Tibial nerve (tissue), 4 donors: ENCODE measurements around the gene ZNF786. TPM values are rescaled to one million over a fixed set of nuclear protein-coding genes. Genes with fewer than 3 reads are reported as not detected.
"Not testable (repeated sequence)": the region's sequence is repeated elsewhere in the genome, so short reads cannot be mapped to it uniquely, and the experiment has no call there.

ENCODE experiments used
- DNase-seq, 2 donors: peaks; one replicate each; pipeline ENCODE4 v3.0.0-alpha.2; 2019; ENCODE audit warnings: low spot score in 2 of 2
- H3K27ac ChIP-seq, 4 donors: fragments of 200-600 bp; sonication (generic) in 3 of 4; one replicate each; pipeline ENCODE4 v1.5.1; 2017 to 2019; ENCODE audit warnings: mild to moderate bottlenecking in 1 of 4
- H3K27me3 ChIP-seq, 2 donors: fragments of 200-600 bp; sonication (generic) in 1 of 2; one replicate each; pipeline versions ENCODE4 v1.5.1 to v1.6.0; 2017 to 2019
- H3K36me3 ChIP-seq, 3 donors: fragments of 200-600 bp; sonication (generic); one replicate each; pipeline ENCODE4 v1.5.1; 2018 to 2019
- H3K4me1 ChIP-seq, 4 donors: fragments of 200-600 bp; sonication (generic) in 3 of 4; one replicate each; pipeline ENCODE4 v1.5.1; 2017 to 2019
- H3K4me3 ChIP-seq, 4 donors: fragments of 200-600 bp; sonication (generic) in 3 of 4; one replicate each; pipeline ENCODE4 v1.5.1; 2017 to 2019; ENCODE audit warnings: mild to moderate bottlenecking in 1 of 4, moderate library complexity in 1 of 4
- H3K9me3 ChIP-seq, 4 donors: fragments of 200-600 bp; sonication (generic) in 3 of 4; one replicate each; pipeline ENCODE4 v1.5.1; 2017 to 2019
- CTCF ChIP-seq, 5 experiments: fragments of 200-600 bp in 3 of 5; fragments of 450-650 bp in 2 of 5; sonication (generic) in 3 of 5; IDR thresholded peaks; one replicate each; pipeline ENCODE4 v1.5.1; 2016 to 2019; ENCODE audit warnings: antibody characterized with exemption in 5 of 5, mild to moderate bottlenecking in 3 of 5, moderate library complexity in 2 of 5
- EP300 ChIP-seq, 2 donors: sonication (generic); formaldehyde crosslinking; IDR thresholded peaks; one replicate each; pipeline ENCODE4 v1.6.1; 2017; ENCODE audit warnings: antibody characterized with exemption in 2 of 2, mild to moderate bottlenecking in 1 of 2
- POLR2A ChIP-seq, 2 donors: fragments of 450-650 bp; IDR thresholded peaks; one replicate each; pipeline ENCODE4 v1.6.1; 2017; ENCODE audit warnings: antibody characterized with exemption in 2 of 2, mild to moderate bottlenecking in 2 of 2, moderate library complexity in 2 of 2
- WGBS, 2 donors: methylation state at CpG; one replicate each; pipeline ENCODE4 v1.1.5; 2018; 5-methylcytosine and 5-hydroxymethylcytosine counted together
- total RNA-seq, 4 donors: library from RNA; depleted of rRNA; stranded (reverse); fragments of >200 nt; gene quantifications; one replicate each; pipeline ENCODE4 v1.1.0, GENCODE V29; 2016

The ZNF786 gene
- total RNA-seq, 4 donors from 2014 or later, result 6.9 to 9.0 (median 8.5) TPM

GRCh38 chr7:149099058-149099457, 8.5 kb upstream of the ZNF786 start:
- no peak overlapping the region for H3K4me3 ChIP-seq
- H3K4me1 ChIP-seq, result no peaks in the 10 kb centered on the region
- DNase-seq, result no peak
- H3K36me3 ChIP-seq, result peaks cover 0 to 12% (median 0%) of the 10 kb centered on the region in 3 donors
- no peak overlapping the region for H3K27ac ChIP-seq
- WGBS, 2 donors, result 78 to 81% methylated on average over 6 of the region's 6 CpGs
- no peaks in the 10 kb centered on the region for H3K9me3 ChIP-seq
- no peaks in the 10 kb centered on the region for H3K27me3 ChIP-seq
- TF ChIP-seq CTCF (IDR thresholded peaks at IDR 0.05), result no peak
- TF ChIP-seq EP300 (IDR thresholded peaks at IDR 0.05), result no peak
- no peak for TF ChIP-seq POLR2A (IDR thresholded peaks at IDR 0.05)

- Histone ChIP-seq H3K4me1 (no peaks in the 10 kb centered on the region), H3K36me3 (no peaks in the 10 kb centered on the region), H3K27ac (no peak overlapping the region), H3K4me3 (no peak overlapping the region), H3K9me3 (no peaks in the 10 kb centered on the region), H3K27me3 (no peaks in the 10 kb centered on the region)
- 70 to 72% methylated on average over 4 of the region's 4 CpGs for WGBS, 2 donors
- no peak for DNase-seq
- TF ChIP-seq EP300 (IDR thresholded peaks at IDR 0.05) (no peak), POLR2A (IDR thresholded peaks at IDR 0.05) (no peak), CTCF (IDR thresholded peaks at IDR 0.05) (no peak)
These were observed 6.6 kb upstream of the ZNF786 start for GRCh38 chr7:149097088-149097487.

GRCh38 chr7:149093228-149093627, 2.7 kb upstream of the ZNF786 start:
- 57 to 59% methylated on average over 4 of the region's 4 CpGs for WGBS, 2 donors
- Histone ChIP-seq H3K36me3 (no peaks in the 10 kb centered on the region), H3K9me3 (no peaks in the 10 kb centered on the region), H3K27me3 (no peaks in the 10 kb centered on the region), H3K4me3 (no peak overlapping the region), H3K27ac (no peak overlapping the region), H3K4me1 (peaks cover 0 to 15% (median 7%) of the 10 kb centered on the region in 4 donors)
- no peak for DNase-seq
- no peak for TF ChIP-seq POLR2A (IDR thresholded peaks at IDR 0.05)
- TF ChIP-seq CTCF (IDR thresholded peaks at IDR 0.05), result no peak
- no peak for TF ChIP-seq EP300 (IDR thresholded peaks at IDR 0.05)

GRCh38 chr7:149092244-149092643, 1.7 kb upstream of the ZNF786 start:
- H3K27ac ChIP-seq, H3K4me3 ChIP-seq, H3K36me3 ChIP-seq, DNase-seq, H3K9me3 ChIP-seq, H3K27me3 ChIP-seq: not testable (repeated sequence)
- WGBS, 2 donors, result 93 to 95% methylated on average over 20 of the region's 20 CpGs
- H3K4me1 ChIP-seq, result peaks cover 0 to 15% (median 7%) of the 10 kb centered on the region in 4 donors

- H3K36me3 ChIP-seq, result peaks cover 0 to 14% (median 0%) of the 10 kb centered on the region in 3 donors
- DNase-seq, result no peak
- H3K4me1 ChIP-seq, result peaks cover 0 to 15% (median 7%) of the 10 kb centered on the region in 4 donors
- no peak overlapping the region for H3K4me3 ChIP-seq
- H3K27ac ChIP-seq, result no peak overlapping the region
- WGBS, 2 donors, result 96 to 97% methylated on average over 6 of the region's 6 CpGs
- TF ChIP-seq POLR2A (IDR thresholded peaks at IDR 0.05) (no peak), CTCF (IDR thresholded peaks at IDR 0.05) (no peak), EP300 (IDR thresholded peaks at IDR 0.05) (no peak)
- no peaks in the 10 kb centered on the region for H3K9me3 ChIP-seq
- no peaks in the 10 kb centered on the region for H3K27me3 ChIP-seq
These were observed 3.1 kb downstream of the ZNF786 start for GRCh38 chr7:149087376-149087775.

GRCh38 chr7:149085866-149086265, 4.7 kb downstream of the ZNF786 start:
- H3K4me1 ChIP-seq, result peaks cover 0 to 12% (median 5%) of the 10 kb centered on the region in 4 donors
- no peaks in the 10 kb centered on the region for H3K9me3 ChIP-seq
- TF ChIP-seq CTCF (IDR thresholded peaks at IDR 0.05) (no peak), EP300 (IDR thresholded peaks at IDR 0.05) (no peak), POLR2A (IDR thresholded peaks at IDR 0.05) (no peak)
- no peaks in the 10 kb centered on the region for H3K27me3 ChIP-seq
- H3K4me3 ChIP-seq, result no peak overlapping the region
- H3K36me3 ChIP-seq, result peaks cover 0 to 16% (median 0%) of the 10 kb centered on the region in 3 donors
- no peak for DNase-seq
- no peak overlapping the region for H3K27ac ChIP-seq
- 79 to 86% methylated on average over 1 of the region's 1 CpG for WGBS, 2 donors
